NCI-H2081 (cell line): Measurements from ENCODE around the gene PTCHD1.
A peak's percentile ranks its signal among the peaks of the same experiment; 100 is the strongest.

ENCODE experiments used
- DNase-seq, 2 experiments: peaks; one replicate each; lab custom pipeline; 2025; lab: John Stamatoyannopoulos, UW

Gene PTCHD1

GRCh38 chrX:23334848-23335599, at the start of gene PTCHD1:
TSS of gene PTCHD1 (plus strand) at chrX:23334849. CDS start at chrX:23334876, 27 bp downstream.
- peak in 1 of 2 experiments; percentile 5 for DNase-seq

- no peak for DNase-seq
Measured at GRCh38 chrX:23286731-23287130, 47.9 kb upstream of the PTCHD1 start.

- DNase-seq: no peak
Measured at GRCh38 chrX:23287191-23287725, 47.4 kb upstream of the PTCHD1 start.

GRCh38 chrX:23292354-23292987, 42.2 kb upstream of the PTCHD1 start:
- DNase-seq: no peak

GRCh38 chrX:23292988-23293651, 41.5 kb upstream of the PTCHD1 start:
- DNase-seq: no peak

- DNase-seq: no peak
Measured at GRCh38 chrX:23304881-23305280, 29.8 kb upstream of the PTCHD1 start.

- DNase-seq: no peak
Measured at GRCh38 chrX:23311731-23312130, 22.9 kb upstream of the PTCHD1 start.

- DNase-seq: no peak
Measured at GRCh38 chrX:23312136-23312535, 22.5 kb upstream of the PTCHD1 start.

- DNase-seq: peak in 1 of 2 experiments; percentile 7
Measured at GRCh38 chrX:23317799-23318724, 16.6 kb upstream of the PTCHD1 start.

- DNase-seq: no peak
Measured at GRCh38 chrX:23327104-23327503, 7.5 kb upstream of the PTCHD1 start.

GRCh38 chrX:23331701-23332100, 2.9 kb upstream of the PTCHD1 start:
- no peak for DNase-seq

- DNase-seq: no peak
Measured at GRCh38 chrX:23332101-23332887, 2.4 kb upstream of the PTCHD1 start.

- DNase-seq: no peak
Measured at GRCh38 chrX:23332888-23333821, 1.5 kb upstream of the PTCHD1 start.

GRCh38 chrX:23333842-23334520, 668 bp upstream of the PTCHD1 start:
- no peak for DNase-seq

- no peak for DNase-seq
Measured at GRCh38 chrX:23334521-23334847, 165 bp upstream of the PTCHD1 start.

GRCh38 chrX:23338334-23338733, 3.7 kb downstream of the PTCHD1 start:
- DNase-seq: no peak

GRCh38 chrX:23341452-23341851, 6.8 kb downstream of the PTCHD1 start:
- no peak for DNase-seq

GRCh38 chrX:23344238-23344903, 9.7 kb downstream of the PTCHD1 start:
- DNase-seq: no peak

- no peak for DNase-seq
Measured at GRCh38 chrX:23344904-23345271, 10.2 kb downstream of the PTCHD1 start.
